ENCODE results near the gene NTN5.
"Not testable (repeated sequence)": the region's sequence is repeated elsewhere in the genome, so short reads cannot be mapped to it uniquely, and the experiment has no call there.

Gene NTN5

DNA sequence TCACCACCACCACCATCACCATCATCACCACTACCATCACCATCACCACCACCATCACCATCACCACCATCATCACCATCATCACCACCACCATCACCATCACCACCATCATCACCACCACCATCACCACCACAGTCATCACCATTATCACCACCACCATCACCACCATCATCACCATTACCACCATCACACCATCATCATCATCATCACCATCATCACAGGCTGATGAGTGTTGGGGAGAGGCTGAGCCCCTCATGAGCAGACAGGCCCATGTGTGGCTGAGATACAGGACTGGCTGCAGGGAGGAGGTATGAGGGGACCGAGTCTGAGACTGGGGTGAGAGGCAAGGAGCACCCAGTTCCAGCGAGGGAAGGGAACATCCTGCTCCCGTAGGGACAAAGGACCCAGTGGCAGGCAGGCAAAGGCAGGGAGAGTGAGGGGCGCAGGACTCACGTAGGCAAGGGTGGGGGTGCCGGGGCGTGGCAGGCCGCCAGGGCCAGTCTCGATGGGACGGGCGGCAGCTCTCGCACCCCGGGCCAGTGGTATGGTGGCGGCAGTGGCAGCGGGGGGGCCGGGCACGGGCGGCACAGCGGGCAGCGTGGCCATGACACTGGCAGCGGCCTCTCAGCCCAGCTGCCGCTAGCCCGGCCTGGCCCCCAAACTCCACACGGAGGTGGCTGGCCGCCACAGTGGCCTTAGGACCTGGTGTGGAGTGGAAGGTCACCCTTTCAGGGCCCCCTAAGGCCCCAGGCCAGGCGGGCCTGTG, 2.7 kb downstream of the NTN5 start:
- DNase-seq (ENCODE audit: low read depth), result no peak

- no peak for DNase-seq (ENCODE audit: low read depth)
Measured at GRCh38 chr19:48668761-48669160, 4.1 kb downstream of the NTN5 start.

DNA sequence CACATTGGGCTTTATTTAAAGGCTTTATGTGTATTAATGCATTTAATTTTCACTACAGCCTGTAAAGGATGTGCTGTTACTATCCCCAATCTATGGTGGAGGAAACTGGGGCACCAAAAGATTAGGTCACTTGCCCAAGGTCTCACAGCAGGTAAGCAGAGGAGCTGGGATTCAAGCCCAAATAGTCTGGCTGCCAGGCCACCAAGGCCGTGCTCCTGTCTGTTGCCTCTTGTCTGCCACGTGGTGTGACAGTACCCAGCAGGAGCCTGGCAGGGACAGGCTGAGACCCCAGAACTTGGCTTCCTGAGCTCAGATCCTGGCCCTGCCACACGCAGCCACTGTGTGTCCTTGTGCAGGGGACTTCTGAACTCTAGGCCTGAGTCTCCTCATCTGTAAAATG, 4.5 kb downstream of the NTN5 start:
- DNase-seq (ENCODE audit: low read depth), result no peak

DNA sequence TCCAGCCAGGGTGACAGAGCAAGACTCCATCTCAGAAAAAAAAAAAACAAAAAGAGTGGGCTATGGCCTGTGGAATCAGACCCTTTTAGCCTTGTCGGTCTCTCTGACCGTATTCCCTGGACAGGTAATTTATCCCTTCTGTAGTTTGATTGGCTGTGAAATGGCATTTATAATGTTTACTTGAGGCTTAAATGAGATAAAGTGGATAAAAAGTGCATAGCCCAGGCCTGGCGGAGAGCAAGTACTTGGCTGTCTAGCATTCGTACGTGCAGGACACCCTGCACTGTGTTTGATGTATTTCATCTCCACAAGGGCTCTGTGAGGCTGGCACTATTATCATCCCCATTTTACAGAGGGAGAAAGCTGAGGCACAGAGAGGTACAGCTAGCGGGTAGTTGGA, 7.0 kb downstream of the NTN5 start:
- no peak for DNase-seq (ENCODE audit: low read depth)

GRCh38 chr19:48664476-48664875, 8.3 kb downstream of the NTN5 start:
- DNase-seq (ENCODE audit: low read depth), result no peak

GRCh38 chr19:48663667-48664066, 9.2 kb downstream of the NTN5 start:
- DNase-seq (ENCODE audit: low read depth), result no peak

GRCh38 chr19:48661711-48662090, 11.1 kb downstream of the NTN5 start:
- DNase-seq (ENCODE audit: low read depth), result no peak

DNA sequence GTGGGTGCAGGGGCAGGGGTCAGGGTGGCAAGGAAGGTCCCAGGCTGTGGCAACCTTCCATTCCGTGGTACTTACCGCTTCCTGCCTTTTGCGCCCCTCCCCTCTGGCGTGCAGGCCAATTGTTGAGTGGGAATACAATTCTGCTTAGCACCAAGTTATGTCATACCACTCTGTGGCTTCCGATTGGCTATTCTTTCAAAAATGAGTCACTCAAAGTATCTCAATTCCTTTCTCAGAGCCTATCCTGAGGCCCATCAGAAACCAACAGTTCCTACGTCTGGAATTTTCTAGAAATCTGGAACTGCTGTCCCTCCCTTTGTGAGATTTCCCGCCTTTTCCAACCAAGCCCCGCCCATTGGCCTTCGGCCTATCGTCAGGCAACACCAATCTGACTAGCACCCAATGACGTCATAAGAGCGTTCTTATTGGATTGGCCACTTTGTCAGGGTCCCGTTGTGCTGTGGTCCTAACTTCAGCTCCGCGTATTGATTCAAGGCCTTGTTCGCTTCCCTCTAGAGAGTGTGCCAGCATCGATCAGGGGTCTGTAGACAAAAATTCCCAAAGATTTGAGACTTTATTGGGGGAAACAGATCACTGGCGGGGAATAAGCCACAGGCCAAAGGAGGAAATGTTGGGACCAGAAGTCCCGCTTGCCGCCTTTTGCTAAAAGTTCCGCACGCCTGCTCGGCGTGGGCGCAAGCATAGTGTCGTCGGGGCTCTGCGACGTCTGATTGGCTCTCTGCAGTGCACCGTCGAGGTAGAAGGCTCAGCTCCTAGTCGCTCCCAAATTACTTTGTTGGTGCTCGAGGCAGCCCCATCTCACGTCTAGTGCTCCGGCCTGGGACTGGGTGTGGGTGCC, 11.7 kb downstream of the NTN5 start:
- peak; percentile 57 for DNase-seq (ENCODE audit: low read depth)

- no peak for DNase-seq (ENCODE audit: low read depth)
Measured at GRCh38 chr19:48659768-48660167, 13.0 kb downstream of the NTN5 start.

DNA sequence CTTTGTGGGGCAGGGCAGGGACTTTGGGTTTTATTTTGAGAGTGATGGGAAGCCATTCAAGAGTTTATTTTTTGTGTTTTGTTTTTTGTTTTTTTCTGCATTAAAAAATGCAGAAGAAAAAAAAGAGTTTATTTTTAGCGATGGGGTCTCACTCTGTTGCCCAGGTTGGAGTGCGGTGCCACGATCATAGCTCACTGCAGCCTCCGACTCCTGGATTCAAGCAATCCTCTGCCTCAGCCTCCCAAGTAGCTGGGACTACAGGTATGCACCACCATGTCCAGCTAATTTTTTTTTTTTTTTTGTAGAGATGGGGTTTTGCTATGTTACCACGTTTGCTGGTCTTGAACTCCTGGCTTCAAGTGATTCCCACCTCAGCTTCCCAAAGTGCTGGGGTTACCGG, 14.3 kb downstream of the NTN5 start:
- no peak for DNase-seq (ENCODE audit: low read depth)

GRCh38 chr19:48657828-48658227, 15.0 kb downstream of the NTN5 start:
- not testable (repeated sequence) for DNase-seq (ENCODE audit: low read depth)

- DNase-seq (ENCODE audit: low read depth), result no peak
Measured at GRCh38 chr19:48656840-48657474, 15.9 kb downstream of the NTN5 start.

DNA sequence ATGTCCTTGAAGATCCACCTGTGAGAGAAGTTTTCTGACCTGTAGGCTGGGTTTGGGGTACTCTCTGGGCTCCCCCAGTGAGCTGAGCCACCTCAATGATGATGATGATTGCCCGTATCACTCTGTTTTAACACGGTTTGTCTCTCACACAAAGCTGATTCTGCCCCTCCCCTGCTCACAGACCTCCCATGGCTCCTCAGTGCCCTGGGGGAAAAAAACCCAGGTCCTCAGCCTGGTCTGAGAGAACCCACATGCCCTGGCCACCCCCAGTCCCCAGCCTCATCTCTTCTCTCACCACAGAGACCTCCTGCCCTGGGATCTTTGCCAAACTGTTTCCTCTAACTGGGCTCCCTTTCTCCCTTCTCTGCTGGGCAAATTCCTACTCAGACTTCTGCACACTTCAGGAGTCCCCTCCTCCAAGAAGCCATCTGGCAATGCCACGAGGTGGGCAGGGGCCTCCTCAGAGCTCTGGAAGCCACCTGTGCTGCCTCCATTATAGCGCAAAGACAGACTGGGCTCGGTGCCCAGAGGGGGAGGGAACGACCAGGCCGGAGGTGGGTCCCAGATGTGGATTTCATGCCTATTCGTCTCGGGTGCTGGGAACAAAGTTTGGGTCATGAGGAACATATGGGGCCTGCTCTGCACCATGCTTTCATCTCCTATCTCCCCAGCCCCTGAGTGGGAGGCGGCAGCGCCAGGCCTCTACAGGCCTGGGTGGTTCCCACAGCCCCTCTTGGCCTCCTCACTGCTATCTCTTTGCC, 18.3 kb downstream of the NTN5 start:
- DNase-seq (ENCODE audit: low read depth), result no peak

DNA sequence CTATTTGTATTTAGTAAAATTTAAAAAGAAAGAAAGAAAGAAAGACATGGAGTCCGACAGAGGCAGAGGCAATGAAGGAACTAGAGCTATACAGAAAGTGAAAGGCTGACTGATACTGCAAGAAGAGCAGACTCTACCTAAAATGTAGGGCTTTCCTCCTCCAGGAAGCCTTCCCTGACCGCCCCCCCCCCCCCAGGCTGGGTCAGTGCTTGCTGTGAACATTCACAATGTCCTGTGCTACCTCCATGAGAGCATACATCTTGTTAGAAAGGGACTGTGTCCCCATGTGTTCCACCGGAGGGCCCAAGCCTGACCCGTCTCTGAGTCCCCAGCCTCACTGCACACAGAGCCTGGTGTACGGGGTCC, 21.2 kb downstream of the NTN5 start:
- DNase-seq (ENCODE audit: low read depth), result no peak

GRCh38 chr19:48650974-48651682, 21.7 kb downstream of the NTN5 start:
- no peak for DNase-seq (ENCODE audit: low read depth)

DNA sequence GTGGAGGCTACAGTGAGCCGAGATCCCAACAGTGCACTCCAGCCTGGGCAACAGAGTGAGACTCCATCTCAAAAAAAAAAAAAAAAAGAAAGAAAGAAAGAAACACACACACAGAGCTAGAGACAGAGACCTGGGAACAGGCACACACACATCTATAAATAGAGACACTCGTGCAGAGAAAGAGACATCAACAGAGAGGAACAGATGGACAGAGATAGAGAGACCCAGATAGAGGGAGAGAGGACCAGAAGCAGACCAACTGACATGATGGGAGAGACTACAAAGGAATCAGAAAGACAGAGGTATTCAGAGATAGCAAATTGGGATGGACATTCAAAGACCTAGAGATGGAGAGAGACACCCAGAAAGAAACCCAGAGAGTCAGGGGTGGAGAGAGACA, 24.7 kb downstream of the NTN5 start:
- DNase-seq (ENCODE audit: low read depth), result no peak

- DNase-seq (ENCODE audit: low read depth), result no peak
Measured at GRCh38 chr19:48646722-48647216, 26.0 kb downstream of the NTN5 start.

- peak; percentile 87 for DNase-seq (ENCODE audit: low read depth)
Measured at GRCh38 chr19:48646001-48646721, 26.7 kb downstream of the NTN5 start, which contains the start of gene CA11. TSS of gene CA11 (minus strand) at chr19:48646187. CDS start at chr19:48645632, 555 bp downstream.

DNA sequence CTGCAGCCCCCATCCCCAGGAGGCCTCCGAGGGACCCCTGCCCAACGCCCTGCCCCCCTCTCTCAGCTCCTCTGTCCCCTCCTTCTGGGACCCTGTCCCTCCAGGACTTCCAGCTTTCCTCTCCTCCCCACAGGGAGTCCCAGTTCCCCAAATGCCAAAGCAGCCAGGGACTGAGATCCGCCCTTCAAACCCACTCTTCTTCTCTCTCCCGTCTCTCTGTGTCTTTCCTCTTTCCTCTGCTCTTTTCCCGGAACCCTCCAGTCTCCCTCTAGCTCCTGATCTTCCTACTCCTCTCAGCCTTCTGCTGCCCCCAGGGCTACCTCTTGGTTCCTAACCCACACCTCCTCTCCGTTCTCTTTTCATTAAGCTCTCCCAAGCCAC, 27.2 kb downstream of the NTN5 start:
- DNase-seq (ENCODE audit: low read depth), result no peak

- DNase-seq (ENCODE audit: low read depth), result no peak
Measured at GRCh38 chr19:48644839-48645619, 27.8 kb downstream of the NTN5 start.

Data from stimulated activated CD8-positive, alpha-beta memory T cell treated with anti-CD3 and anti-CD28 coated beads, Interleukin-12 subunit alpha, Interleukin-12 subunit beta, amount 100 ng/mL, for 4 hours (primary cell).